Activated naive CD4-positive, alpha-beta T cell treated with anti-CD3 and anti-CD28 coated beads, Interleukin-2, amount 50 U/mL, for 24 hours (primary cell): Measurements from ENCODE around the gene HOXC10.

Source experiments
- H3K27ac Mint-ChIP-seq: one replicate; pipeline ENCODE4 v1.8.0; 2021; ENCODE audit warnings: mild to moderate bottlenecking, mixed read lengths
- H3K27me3 Mint-ChIP-seq: one replicate; pipeline ENCODE4 v1.8.0; 2021; ENCODE audit warnings: mixed read lengths
- H3K36me3 Mint-ChIP-seq: one replicate; pipeline ENCODE4 v1.8.0; 2021; ENCODE audit warnings: mixed read lengths
- H3K4me1 Mint-ChIP-seq: one replicate; pipeline ENCODE4 v1.8.0; 2021; ENCODE audit warnings: mixed read lengths
- H3K4me3 Mint-ChIP-seq: one replicate; pipeline ENCODE4 v1.8.0; 2021; ENCODE audit warnings: mild to moderate bottlenecking, mixed read lengths
- H3K9me3 Mint-ChIP-seq: one replicate; pipeline ENCODE4 v1.8.0; 2021; ENCODE audit warnings: mixed read lengths

HOXC10 gene

GRCh38 chr12:53956251-53956887 lies 28.6 kb upstream of the HOXC10 start:
- Mint-ChIP-seq H3K9me3 (peaks cover 8% of the 10 kb centered on the region), H3K36me3 (peaks cover 2% of the 10 kb centered on the region), H3K4me3 (no peak overlapping the region), H3K27me3 (peaks cover 70% of the 10 kb centered on the region), H3K4me1 (peaks cover 23% of the 10 kb centered on the region), H3K27ac (peak overlapping the region; percentile 67)

GRCh38 chr12:53956914-53957536 lies 27.9 kb upstream of the HOXC10 start:
- Mint-ChIP-seq H3K9me3 (peaks cover 8% of the 10 kb centered on the region), H3K36me3 (peaks cover 2% of the 10 kb centered on the region), H3K4me1 (peaks cover 23% of the 10 kb centered on the region), H3K4me3 (no peak overlapping the region), H3K27me3 (peaks cover 70% of the 10 kb centered on the region), H3K27ac (no peak overlapping the region)

GRCh38 chr12:53958128-53958527 lies 26.8 kb upstream of the HOXC10 start:
- H3K27ac Mint-ChIP-seq, result no peak overlapping the region
- H3K4me3 Mint-ChIP-seq, result no peak overlapping the region
- H3K27me3 Mint-ChIP-seq, result peaks cover 68% of the 10 kb centered on the region
- peaks cover 8% of the 10 kb centered on the region for H3K9me3 Mint-ChIP-seq
- peaks cover 23% of the 10 kb centered on the region for H3K4me1 Mint-ChIP-seq
- peaks cover 2% of the 10 kb centered on the region for H3K36me3 Mint-ChIP-seq

GRCh38 chr12:53959314-53959713 lies 25.6 kb upstream of the HOXC10 start:
- Mint-ChIP-seq H3K27ac (no peak overlapping the region), H3K4me1 (peaks cover 28% of the 10 kb centered on the region), H3K4me3 (no peak overlapping the region), H3K9me3 (peaks cover 9% of the 10 kb centered on the region), H3K36me3 (peaks cover 5% of the 10 kb centered on the region), H3K27me3 (peaks cover 68% of the 10 kb centered on the region)

GRCh38 chr12:53960187-53961024 lies 24.5 kb upstream of the HOXC10 start:
- Mint-ChIP-seq H3K27me3 (peaks cover 76% of the 10 kb centered on the region), H3K27ac (peak overlapping the region; percentile 74), H3K9me3 (peaks cover 11% of the 10 kb centered on the region), H3K36me3 (peaks cover 6% of the 10 kb centered on the region), H3K4me3 (no peak overlapping the region), H3K4me1 (peaks cover 37% of the 10 kb centered on the region)

GRCh38 chr12:53961025-53961761 lies 23.8 kb upstream of the HOXC10 start:
- peaks cover 8% of the 10 kb centered on the region for H3K36me3 Mint-ChIP-seq
- peaks cover 39% of the 10 kb centered on the region for H3K4me1 Mint-ChIP-seq
- H3K4me3 Mint-ChIP-seq, result no peak overlapping the region
- peaks cover 11% of the 10 kb centered on the region for H3K9me3 Mint-ChIP-seq
- no peak overlapping the region for H3K27ac Mint-ChIP-seq
- H3K27me3 Mint-ChIP-seq, result peaks cover 73% of the 10 kb centered on the region

GRCh38 chr12:53963005-53963404 lies 21.9 kb upstream of the HOXC10 start:
- H3K4me3 Mint-ChIP-seq, result no peak overlapping the region
- peaks cover 42% of the 10 kb centered on the region for H3K4me1 Mint-ChIP-seq
- peaks cover 77% of the 10 kb centered on the region for H3K27me3 Mint-ChIP-seq
- peak overlapping the region; percentile 41 for H3K27ac Mint-ChIP-seq
- peaks cover 11% of the 10 kb centered on the region for H3K9me3 Mint-ChIP-seq
- H3K36me3 Mint-ChIP-seq, result peaks cover 9% of the 10 kb centered on the region

GRCh38 chr12:53963434-53964314 lies 21.3 kb upstream of the HOXC10 start:
- H3K27me3 Mint-ChIP-seq, result peaks cover 77% of the 10 kb centered on the region
- H3K27ac Mint-ChIP-seq, result peak overlapping the region; percentile 41
- H3K4me3 Mint-ChIP-seq, result peak overlapping the region; percentile 55
- peaks cover 9% of the 10 kb centered on the region for H3K36me3 Mint-ChIP-seq
- H3K9me3 Mint-ChIP-seq, result peaks cover 11% of the 10 kb centered on the region
- H3K4me1 Mint-ChIP-seq, result peaks cover 42% of the 10 kb centered on the region

- Mint-ChIP-seq H3K9me3 (peaks cover 11% of the 10 kb centered on the region), H3K27me3 (peaks cover 79% of the 10 kb centered on the region), H3K4me1 (peaks cover 42% of the 10 kb centered on the region), H3K36me3 (peaks cover 9% of the 10 kb centered on the region), H3K4me3 (peak overlapping the region; percentile 55), H3K27ac (no peak overlapping the region)
These were observed 20.6 kb upstream of the HOXC10 start for GRCh38 chr12:53964315-53964713.

GRCh38 chr12:53965281-53966084 lies 19.5 kb upstream of the HOXC10 start:
- H3K4me3 Mint-ChIP-seq, result peak overlapping the region; percentile 8
- peaks cover 78% of the 10 kb centered on the region for H3K27me3 Mint-ChIP-seq
- peaks cover 39% of the 10 kb centered on the region for H3K4me1 Mint-ChIP-seq
- peaks cover 8% of the 10 kb centered on the region for H3K36me3 Mint-ChIP-seq
- peak overlapping the region; percentile 65 for H3K27ac Mint-ChIP-seq
- peaks cover 7% of the 10 kb centered on the region for H3K9me3 Mint-ChIP-seq

- H3K27me3 Mint-ChIP-seq, result peaks cover 82% of the 10 kb centered on the region
- H3K4me1 Mint-ChIP-seq, result peaks cover 39% of the 10 kb centered on the region
- no peak overlapping the region for H3K4me3 Mint-ChIP-seq
- H3K36me3 Mint-ChIP-seq, result peaks cover 8% of the 10 kb centered on the region
- H3K9me3 Mint-ChIP-seq, result peaks cover 7% of the 10 kb centered on the region
- no peak overlapping the region for H3K27ac Mint-ChIP-seq
These were observed 18.9 kb upstream of the HOXC10 start for GRCh38 chr12:53966085-53966384.

GRCh38 chr12:53966385-53967133 lies 18.4 kb upstream of the HOXC10 start:
- Mint-ChIP-seq H3K36me3 (peaks cover 8% of the 10 kb centered on the region), H3K27me3 (peaks cover 87% of the 10 kb centered on the region), H3K4me3 (peak overlapping the region; percentile 45), H3K4me1 (peaks cover 39% of the 10 kb centered on the region), H3K27ac (no peak overlapping the region), H3K9me3 (peaks cover 7% of the 10 kb centered on the region)

GRCh38 chr12:53967421-53967925 lies 17.5 kb upstream of the HOXC10 start:
- Mint-ChIP-seq H3K9me3 (peaks cover 7% of the 10 kb centered on the region), H3K4me3 (no peak overlapping the region), H3K27me3 (peaks cover 91% of the 10 kb centered on the region), H3K36me3 (peaks cover 8% of the 10 kb centered on the region), H3K4me1 (peaks cover 39% of the 10 kb centered on the region), H3K27ac (no peak overlapping the region)
